PFSK-1 (cell line): Measurements from ENCODE around the gene CPSF7.

Experiments
- FOXP2 ChIP-seq: optimal IDR thresholded peaks from 2 replicates; pipeline ENCODE3; 2011; ENCODE audit warnings: borderline replicate concordance, control low read depth, inconsistent platforms; ENCODE audit not compliant: insufficient read depth; ENCODE audit errors: extremely low read length, extremely low read depth
- POLR2AphosphoS5 ChIP-seq: IDR thresholded peaks from 2 replicates; pipeline ENCODE4 v1.6.1; 2012; ENCODE audit warnings: low read depth, mild to moderate bottlenecking, control low read depth, low read length, moderate library complexity
- SIN3A ChIP-seq: IDR thresholded peaks from 2 replicates; pipeline ENCODE4 v1.6.1; 2012; ENCODE audit warnings: mild to moderate bottlenecking, low read length, moderate library complexity, borderline replicate concordance; ENCODE audit not compliant: insufficient read depth
- TAF1 ChIP-seq: IDR thresholded peaks from 2 replicates; pipeline ENCODE4 v1.6.1; 2012; ENCODE audit warnings: low read length, control low read depth, borderline replicate concordance; ENCODE audit not compliant: insufficient read depth
- TF ChIP-seq, protein P1 (sequence below), 2 experiments: IDR thresholded peaks; 2 replicates each; pipeline versions ENCODE4 v1.6.1 to v1.8.0; 2011 to 2012; ENCODE audit warnings: low read depth in 2 of 2, low read length in 2 of 2, control low read depth in 1 of 2, inconsistent platforms in 1 of 2, mild to moderate bottlenecking in 1 of 2, moderate library complexity in 1 of 2; ENCODE audit not compliant: insufficient read depth in 1 of 2

The CPSF7 gene

DNA sequence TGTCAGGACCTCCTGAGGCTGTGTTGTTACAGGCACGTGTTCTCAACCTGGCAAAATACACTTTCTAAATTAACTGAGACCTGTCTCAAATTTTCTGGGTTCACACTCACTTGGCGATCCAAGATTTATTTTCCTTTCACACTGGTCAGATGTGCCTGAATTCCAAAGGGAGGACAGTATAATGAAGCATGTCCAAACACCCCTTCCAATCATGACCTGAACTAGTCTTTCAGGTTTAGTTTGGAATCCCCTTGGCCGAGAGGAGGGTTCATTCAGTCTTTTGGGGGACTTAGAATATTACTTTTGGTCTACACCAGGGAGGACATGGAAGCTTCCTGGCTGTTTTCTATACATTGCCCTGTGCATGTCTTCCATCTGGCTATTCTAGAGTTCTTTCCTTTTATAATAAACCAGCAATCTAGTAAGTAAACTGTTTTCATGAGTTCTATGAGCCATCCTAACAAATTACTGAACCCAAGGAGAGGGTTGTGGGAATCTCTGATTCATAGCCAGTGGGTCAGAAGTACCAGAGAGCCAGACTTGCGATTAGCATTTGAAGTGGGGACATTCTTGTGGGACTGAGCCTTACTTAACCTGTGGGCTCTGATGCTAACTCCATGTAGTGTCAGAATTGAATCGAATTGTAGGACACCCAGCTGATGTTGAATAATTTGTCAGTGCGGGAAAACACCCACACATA, 52.2 kb downstream of the CPSF7 start:
- TF ChIP-seq FOXP2 (no peak), SIN3A (no peak), TAF1 (no peak), POLR2AphosphoS5 (no peak)
- TF ChIP-seq, protein P1, sequence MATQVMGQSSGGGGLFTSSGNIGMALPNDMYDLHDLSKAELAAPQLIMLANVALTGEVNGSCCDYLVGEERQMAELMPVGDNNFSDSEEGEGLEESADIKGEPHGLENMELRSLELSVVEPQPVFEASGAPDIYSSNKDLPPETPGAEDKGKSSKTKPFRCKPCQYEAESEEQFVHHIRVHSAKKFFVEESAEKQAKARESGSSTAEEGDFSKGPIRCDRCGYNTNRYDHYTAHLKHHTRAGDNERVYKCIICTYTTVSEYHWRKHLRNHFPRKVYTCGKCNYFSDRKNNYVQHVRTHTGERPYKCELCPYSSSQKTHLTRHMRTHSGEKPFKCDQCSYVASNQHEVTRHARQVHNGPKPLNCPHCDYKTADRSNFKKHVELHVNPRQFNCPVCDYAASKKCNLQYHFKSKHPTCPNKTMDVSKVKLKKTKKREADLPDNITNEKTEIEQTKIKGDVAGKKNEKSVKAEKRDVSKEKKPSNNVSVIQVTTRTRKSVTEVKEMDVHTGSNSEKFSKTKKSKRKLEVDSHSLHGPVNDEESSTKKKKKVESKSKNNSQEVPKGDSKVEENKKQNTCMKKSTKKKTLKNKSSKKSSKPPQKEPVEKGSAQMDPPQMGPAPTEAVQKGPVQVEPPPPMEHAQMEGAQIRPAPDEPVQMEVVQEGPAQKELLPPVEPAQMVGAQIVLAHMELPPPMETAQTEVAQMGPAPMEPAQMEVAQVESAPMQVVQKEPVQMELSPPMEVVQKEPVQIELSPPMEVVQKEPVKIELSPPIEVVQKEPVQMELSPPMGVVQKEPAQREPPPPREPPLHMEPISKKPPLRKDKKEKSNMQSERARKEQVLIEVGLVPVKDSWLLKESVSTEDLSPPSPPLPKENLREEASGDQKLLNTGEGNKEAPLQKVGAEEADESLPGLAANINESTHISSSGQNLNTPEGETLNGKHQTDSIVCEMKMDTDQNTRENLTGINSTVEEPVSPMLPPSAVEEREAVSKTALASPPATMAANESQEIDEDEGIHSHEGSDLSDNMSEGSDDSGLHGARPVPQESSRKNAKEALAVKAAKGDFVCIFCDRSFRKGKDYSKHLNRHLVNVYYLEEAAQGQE (IDR thresholded peaks at IDR 0.05; ENCODE audit: insufficient read depth in 1 of 2, low read depth in 2 of 2, low read length in 2 of 2), result no peak

DNA sequence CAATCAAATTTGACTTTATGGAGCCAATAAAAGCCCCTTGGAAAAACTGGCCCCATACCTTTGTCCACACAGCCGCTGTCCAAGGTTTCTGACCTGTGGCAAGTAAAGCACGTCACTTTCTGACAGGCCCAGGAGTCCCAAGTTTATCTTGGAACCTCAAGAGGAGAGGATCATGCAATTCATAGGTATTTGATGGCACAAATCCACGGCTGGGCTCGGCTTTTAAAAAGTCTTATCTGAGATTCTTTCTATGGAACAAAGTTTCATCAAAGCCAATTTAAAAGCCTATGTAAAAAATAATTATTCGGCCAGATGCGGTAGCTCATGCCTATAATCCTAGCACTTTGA, 54.0 kb downstream of the CPSF7 start:
- TF ChIP-seq SIN3A, result no peak
- no peak for TF ChIP-seq FOXP2
- no peak for TF ChIP-seq POLR2AphosphoS5
- no peak for TF ChIP-seq TAF1
- TF ChIP-seq, protein P1 (IDR thresholded peaks at IDR 0.05; ENCODE audit: insufficient read depth in 1 of 2, low read depth in 2 of 2, low read length in 2 of 2), result 0 out of 4 replicates have a peak, but pooled peaks of 1 of the 2 experiments have one; percentile 48

DNA sequence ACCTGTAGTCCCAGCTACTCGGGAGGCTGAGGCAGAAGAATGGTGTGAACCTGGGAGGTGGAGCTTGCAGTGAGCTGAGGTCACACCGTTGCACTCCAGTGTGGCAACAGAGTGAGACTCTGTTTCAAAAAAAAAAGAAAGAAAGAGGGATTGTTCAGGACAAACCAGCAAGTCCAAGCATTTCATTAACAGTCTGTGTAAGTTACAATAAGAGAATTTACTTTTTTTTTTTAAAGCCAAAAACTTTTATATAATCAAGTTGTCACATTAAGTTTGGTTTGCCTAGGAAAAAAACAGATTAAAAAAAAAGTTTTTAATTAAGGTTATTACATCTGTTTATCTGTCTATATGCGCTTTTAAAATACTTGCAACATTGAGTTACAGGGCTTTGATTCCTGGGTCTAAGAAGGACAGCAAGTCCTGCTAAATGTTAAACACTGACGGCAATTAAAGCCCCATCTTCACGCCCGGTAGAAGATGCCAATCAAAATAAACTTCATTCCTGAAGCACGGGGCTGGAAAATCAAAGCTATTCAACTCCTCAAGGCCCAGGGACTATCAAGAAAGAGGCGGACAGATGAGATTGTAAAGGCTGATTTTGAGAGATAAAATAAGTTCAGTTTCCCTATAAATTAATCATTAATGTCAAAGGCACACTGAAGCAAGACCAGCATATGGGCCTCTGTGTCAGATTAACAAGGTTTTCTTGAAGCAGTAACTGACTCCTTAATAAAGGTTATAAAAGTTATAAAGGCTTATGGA, 56.9 kb downstream of the CPSF7 start:
- TF ChIP-seq POLR2AphosphoS5, result no peak
- TF ChIP-seq SIN3A, result no peak
- TF ChIP-seq FOXP2, result no peak
- TF ChIP-seq TAF1, result no peak
- TF ChIP-seq, protein P1 (IDR thresholded peaks at IDR 0.05; ENCODE audit: insufficient read depth in 1 of 2, low read depth in 2 of 2, low read length in 2 of 2), result no peak

DNA sequence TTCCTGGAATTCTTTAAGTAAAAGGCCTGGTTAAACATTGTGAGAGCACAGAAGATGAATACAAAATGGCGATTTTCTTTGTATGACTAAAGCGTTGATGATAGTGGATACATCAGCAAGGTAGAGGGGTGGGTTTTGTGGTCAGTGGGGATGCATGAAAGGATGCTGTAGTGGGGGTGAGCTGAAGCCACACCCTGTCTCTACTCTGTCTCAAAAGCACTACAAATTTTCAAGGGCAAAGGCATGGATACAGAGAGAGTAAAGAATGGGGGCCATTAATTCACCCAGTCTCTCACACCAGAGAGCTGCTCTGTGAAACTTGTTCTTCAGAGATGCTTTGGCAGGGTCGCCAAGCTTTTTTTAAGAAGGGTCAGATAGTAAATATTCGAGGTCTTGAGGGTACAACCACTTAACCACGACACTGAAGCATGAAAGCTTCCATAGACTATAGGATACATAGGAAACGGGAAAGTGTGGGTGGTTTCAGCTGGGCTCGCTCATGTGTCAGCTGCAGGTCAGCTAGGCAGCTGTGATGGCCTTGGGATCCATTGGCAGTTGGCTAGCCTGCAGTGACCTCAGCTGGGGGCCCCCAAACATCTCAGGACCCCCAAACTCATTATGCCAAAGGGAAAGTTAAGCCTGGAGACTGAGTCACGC, 59.3 kb downstream of the CPSF7 start:
- no peak for TF ChIP-seq FOXP2
- no peak for TF ChIP-seq SIN3A
- TF ChIP-seq POLR2AphosphoS5, result no peak; the same call in 1 of the 2 replicates
- TF ChIP-seq, protein P1 (IDR thresholded peaks at IDR 0.05; ENCODE audit: insufficient read depth in 1 of 2, low read depth in 2 of 2, low read length in 2 of 2), result no peak
- TF ChIP-seq TAF1, result no peak
